Measurements from ENCODE around the gene RPS6KA2.

GRCh38 chr6:166412156-166412910, 214.7 kb downstream of the RPS6KA2 start:
- no peak for TF ChIP-seq EZH2phosphoT487 (IDR thresholded peaks at IDR 0.05; ENCODE audit: insufficient read depth, low read depth)
- TF ChIP-seq EZH2 (IDR thresholded peaks at IDR 0.05; ENCODE audit: insufficient read depth, poor library complexity, severe bottlenecking): no peak

All from GM23248 (cell line).